HL-60/S4 (cell line): ENCODE measurements around the gene S100Z.
"Not testable (repeated sequence)": the region's sequence is repeated elsewhere in the genome, so short reads cannot be mapped to it uniquely, and the experiment has no call there.

ENCODE experiments used
- in situ Hi-C: fragments of 300-500 bp; cut with MboI; formaldehyde crosslinking; loops from 2 replicates; pipeline ENCODE4 v1.14.3; 2022; ENCODE audit warnings: low sequenced_read_pairs

The S100Z gene

GRCh38 chr5:76822105-76822731, 27.6 kb upstream of the S100Z start:
- in situ Hi-C loops = not testable (repeated sequence)

DNA sequence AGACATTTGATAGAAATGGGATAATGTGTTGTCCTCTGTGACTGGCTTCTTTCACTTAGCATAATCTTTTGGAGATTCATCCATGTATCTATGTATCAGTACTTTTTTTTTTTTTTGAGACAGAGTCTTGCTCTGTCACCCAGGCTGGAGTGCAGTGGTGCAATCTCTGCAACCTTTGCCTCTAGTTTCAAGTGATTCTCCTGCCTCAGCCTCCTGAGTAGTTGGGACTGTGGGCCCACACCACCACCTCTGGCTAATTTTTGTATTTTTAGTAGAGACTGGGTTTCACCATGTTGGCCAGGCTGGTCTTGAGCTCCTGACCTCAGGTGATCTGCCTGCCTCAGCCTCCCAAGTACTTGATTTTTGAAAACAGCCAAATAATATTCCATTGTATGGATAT, 23.4 kb upstream of the S100Z start:
- in situ Hi-C loops = not testable (repeated sequence)

- in situ Hi-C loops = no loop called here
Measured at GRCh38 chr5:76831110-76831452, 18.7 kb upstream of the S100Z start.

DNA sequence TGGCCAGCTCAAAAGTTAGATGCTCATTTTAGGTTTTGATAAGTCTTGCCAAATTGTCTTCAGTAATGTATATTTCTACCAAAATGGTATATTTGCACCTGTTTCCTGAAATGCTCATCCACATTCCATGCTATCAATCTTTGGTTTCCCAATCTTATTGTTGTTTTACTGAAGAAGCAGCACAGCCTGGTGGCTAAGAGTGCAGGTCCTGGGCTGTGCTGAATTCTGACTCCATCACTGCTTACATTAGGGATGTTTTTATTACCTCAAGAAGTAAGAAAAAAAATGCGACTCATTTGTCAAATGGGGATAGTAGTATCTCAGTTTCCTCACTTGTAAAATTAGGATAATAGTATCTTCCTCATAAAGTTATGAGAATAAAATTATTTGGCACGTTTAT, 13.6 kb upstream of the S100Z start:
- in situ Hi-C loops = no loop called here

DNA sequence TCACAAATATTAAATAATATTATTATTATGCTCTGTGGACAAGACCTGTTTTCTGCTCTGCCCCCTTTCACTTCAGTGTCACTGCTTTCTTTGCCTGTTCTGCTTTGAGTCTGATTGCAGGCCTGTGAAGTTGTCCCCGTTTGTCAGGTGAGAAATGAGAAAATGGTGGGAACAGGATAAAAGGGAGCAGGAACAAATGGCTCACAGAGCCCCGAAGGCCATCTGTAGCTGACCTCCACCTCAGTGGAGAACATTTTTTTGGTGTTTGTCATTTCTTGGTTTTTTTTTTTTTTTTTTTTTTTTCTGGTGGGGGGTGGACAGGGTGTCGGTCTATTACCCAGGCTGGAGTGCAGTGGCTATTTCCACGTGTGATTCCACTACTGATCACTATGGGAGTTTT, 13.2 kb upstream of the S100Z start:
- in situ Hi-C loops = no loop called here

GRCh38 chr5:76838481-76839261, 11.1 kb upstream of the S100Z start:
- in situ Hi-C loops = no loop called here

DNA sequence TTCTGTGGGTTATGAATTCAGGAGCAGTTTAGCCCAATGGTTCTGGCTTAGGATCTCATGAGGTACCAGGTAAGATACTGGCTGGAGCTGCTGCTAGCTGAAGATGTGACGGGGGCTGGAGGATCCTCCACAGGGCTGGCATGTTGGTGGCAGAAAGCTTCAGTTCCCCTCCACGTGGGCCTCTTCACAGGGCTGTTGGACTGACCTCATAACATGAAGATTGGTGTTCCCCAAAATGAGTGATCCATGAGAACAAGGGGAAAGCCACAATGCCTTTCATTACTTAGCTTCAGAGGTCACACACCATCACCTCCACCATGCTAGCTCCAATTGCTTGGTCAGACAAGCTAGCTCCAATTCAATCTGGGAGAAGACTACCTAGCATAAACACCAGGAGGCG, 8.5 kb upstream of the S100Z start:
- in situ Hi-C loops = no loop called here

DNA sequence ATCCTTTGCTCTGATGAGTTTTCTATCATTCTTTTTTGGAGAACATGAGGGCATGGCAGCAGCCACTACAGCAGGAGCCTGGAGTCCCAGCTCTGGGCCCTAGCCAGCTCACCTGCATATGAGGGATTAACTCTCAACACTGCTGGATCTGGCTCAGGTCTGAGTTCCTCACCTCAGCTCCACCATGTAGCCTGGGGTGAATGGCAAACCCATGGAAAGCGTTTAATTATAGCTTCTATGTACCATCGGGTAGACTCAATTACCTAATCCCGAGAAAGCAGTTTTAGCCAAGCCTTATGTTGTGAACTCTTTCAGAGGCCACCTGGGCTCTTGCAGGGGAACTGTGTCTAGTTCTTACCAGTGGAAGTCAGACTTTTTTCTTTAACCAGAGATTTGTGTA, 3.9 kb upstream of the S100Z start:
- in situ Hi-C loops = no loop called here

DNA sequence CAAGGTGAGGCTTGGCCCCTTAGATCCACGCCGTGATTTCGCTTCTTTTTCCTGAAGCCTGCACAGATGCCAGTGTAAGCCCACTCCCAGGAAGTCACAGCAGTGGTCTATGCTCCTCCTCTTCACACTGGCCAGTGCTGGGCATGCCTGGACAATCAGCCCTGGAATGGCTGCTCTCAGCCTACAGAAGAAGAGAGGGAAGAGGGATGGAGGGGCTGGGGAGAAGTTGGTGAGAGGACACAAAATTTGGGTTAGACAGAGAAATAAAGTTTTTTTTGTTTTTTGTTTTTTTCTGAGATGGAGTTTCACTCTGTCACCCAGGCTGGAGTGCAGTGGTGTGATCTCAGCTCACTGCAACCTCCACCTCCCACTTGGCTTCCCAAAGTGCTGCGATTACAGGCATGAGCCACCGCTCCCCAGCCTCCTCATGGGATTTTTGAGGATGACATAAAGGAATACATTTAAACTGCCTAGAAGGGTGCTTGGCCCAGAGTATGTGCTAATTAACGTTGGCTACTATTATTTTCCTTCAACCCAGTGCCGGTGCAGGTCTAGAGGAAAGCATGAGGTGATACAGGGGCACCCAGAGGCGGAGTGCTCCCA, 830 bp downstream of the S100Z start:
- in situ Hi-C loops = no loop called here

DNA sequence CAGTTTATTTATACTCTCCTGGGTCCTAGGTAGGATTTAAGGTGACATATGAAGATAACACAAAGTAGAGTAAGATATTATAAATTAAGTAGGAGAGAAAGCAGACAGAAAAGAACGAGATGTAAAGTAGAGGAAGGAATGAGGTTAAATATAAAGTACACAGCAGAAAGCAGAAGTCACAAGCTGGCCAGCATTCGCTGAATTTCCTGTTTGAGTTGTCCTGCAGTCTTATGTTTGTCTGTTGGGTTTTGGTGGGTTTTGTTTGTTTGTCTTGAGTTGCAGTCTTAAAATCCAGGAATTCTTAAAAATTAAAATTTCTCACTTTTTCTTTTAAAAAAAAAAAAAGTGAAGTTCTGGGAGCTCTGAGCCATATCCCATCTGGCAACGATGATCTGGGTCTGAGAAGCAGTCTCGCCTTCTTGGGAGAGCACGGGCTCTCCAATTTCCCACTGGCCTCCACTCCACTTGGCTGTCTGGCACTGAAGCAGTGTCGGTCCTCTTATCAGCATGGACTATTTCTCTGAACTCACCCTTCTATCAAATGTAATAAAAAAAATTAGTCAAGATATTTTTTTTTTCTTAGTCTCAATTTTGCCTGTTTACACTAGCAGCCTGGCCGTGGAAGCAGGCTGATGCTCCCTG, 2.0 kb downstream of the S100Z start:
- in situ Hi-C loops = no loop called here

- in situ Hi-C loops = no loop called here
Measured at GRCh38 chr5:76852772-76853171, 3.0 kb downstream of the S100Z start.

DNA sequence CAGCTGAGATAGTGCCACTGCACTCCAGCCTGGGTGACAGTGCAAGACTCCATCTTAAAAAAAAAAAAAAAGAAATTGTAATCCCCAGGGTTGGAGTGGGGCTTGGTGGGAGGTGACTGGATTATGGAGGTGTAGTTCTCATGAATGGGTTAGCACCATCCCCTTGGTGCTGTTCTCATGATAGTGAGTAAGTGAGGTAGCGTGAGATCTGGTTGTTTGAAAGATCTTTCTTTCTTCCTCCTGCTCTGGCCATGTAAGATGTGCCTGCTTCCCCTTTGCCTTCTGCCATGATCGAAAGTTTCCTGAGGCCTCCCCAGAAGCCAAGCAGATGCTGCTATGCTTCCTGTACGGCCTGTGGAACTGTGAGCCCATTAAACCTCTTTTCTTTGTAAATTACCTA, 3.9 kb downstream of the S100Z start:
- in situ Hi-C loops = not testable (repeated sequence)

DNA sequence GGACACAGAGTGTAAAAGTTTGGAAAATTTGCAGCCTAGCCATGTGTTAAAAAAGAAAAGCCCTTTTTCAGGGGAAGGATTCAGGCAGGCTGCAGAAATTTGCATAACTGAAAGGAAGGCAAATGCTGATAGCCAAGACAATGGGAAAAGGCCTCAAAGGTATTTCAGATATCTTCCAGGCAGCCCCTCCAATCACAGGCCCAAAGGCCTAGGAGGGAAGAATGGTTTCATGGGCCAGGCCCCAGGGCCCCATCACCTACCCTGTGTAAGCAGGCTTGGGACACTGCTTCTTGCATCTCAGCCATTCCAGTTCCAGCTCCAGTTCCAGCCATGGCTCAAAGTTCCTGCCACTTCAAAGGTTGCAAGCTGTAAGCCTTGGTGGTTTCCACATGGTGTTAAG, 4.8 kb downstream of the S100Z start:
- in situ Hi-C loops = no loop called here

GRCh38 chr5:76855501-76855900, 5.7 kb downstream of the S100Z start:
- in situ Hi-C loops = not testable (repeated sequence)

- in situ Hi-C loops = no loop called here
Measured at GRCh38 chr5:76855961-76856360, 6.1 kb downstream of the S100Z start.

DNA sequence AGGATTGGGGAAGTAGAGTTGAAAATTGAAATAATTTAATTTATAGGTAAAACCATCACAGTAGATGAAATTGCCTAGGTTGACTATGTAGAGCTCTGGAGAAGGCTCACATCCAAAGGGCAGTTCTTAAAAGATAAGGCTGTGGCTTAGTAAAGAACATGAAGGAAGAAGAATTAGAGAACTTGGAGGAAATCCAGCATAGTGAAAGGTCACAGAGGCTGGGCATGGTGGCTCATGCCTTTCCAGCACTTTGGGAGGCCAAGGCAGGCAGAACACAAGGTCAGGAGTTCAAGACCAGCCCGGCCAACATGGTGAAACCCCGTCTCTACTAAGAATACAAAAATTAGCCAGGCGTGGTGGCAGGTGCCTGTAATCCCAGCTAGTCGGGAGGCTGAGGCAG, 7.0 kb downstream of the S100Z start:
- in situ Hi-C loops = not testable (repeated sequence)

DNA sequence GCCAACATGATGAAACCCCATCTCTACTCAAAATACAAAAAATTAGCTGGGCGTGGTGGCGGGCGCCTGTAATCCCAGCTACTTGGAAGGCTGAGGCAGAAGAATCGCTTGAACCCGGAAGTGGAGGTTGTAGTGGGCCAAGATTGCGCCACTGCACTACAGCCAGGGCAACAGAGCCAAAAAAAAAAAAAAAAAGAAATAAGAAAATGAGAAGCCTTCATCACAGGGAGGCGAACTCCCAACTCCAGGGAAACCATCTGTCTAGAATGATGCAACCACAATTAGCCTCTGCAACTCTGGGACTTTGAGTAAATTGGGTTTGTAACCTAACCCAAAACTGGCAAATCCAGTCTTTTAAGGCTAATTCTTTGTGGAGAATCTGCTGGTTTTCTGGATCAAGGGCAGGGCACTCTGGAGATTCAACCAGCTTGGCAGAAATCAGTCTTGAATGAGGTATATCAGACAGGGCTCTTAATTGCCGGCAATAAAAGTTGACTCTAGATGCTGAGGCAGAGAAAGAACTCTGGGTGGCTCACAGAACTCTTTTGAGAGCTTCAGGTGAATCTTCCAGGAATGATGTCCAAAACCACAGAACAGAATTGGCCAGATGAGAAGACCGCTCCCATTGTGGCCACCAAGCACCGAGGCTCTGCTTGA, 9.9 kb downstream of the S100Z start:
- in situ Hi-C loops = no loop called here

- in situ Hi-C loops = no loop called here
Measured at GRCh38 chr5:76861612-76862011, 11.8 kb downstream of the S100Z start.

- in situ Hi-C loops = no loop called here
Measured at GRCh38 chr5:76863001-76863400, 13.2 kb downstream of the S100Z start.

GRCh38 chr5:76866503-76866902, 16.7 kb downstream of the S100Z start:
- in situ Hi-C loops = no loop called here

DNA sequence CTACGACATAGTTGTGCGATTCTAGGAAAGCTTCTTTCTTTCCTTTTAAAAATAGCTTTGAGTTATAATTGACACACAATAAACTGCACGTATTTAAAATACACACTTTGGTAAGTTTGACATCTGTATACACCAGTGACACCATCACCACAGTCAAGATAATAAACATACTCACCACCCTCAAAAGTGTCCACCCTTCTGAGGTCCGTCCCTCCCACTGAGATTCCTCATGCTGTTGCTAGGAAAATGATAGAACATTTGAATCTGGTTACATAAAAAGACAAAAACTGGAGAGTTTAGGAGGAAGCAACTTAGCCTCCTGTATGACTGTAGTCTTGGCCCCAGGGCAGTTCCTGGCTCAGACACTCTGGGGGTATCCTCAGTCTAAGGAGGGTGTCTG, 17.2 kb downstream of the S100Z start:
- in situ Hi-C loops = no loop called here
